Raji (cell line): ENCODE measurements around the gene NECAB3.

Experiments used
- POLR2A ChIP-seq: IDR thresholded peaks from 2 replicates; pipeline ENCODE4 v1.6.1; 2011; ENCODE audit warnings: low read depth, low read length, control low read depth; ENCODE audit not compliant: insufficient read depth

The NECAB3 gene

GRCh38 chr20:33664085-33664761, 10.0 kb downstream of the NECAB3 start:
- TF ChIP-seq POLR2A = no peak

DNA sequence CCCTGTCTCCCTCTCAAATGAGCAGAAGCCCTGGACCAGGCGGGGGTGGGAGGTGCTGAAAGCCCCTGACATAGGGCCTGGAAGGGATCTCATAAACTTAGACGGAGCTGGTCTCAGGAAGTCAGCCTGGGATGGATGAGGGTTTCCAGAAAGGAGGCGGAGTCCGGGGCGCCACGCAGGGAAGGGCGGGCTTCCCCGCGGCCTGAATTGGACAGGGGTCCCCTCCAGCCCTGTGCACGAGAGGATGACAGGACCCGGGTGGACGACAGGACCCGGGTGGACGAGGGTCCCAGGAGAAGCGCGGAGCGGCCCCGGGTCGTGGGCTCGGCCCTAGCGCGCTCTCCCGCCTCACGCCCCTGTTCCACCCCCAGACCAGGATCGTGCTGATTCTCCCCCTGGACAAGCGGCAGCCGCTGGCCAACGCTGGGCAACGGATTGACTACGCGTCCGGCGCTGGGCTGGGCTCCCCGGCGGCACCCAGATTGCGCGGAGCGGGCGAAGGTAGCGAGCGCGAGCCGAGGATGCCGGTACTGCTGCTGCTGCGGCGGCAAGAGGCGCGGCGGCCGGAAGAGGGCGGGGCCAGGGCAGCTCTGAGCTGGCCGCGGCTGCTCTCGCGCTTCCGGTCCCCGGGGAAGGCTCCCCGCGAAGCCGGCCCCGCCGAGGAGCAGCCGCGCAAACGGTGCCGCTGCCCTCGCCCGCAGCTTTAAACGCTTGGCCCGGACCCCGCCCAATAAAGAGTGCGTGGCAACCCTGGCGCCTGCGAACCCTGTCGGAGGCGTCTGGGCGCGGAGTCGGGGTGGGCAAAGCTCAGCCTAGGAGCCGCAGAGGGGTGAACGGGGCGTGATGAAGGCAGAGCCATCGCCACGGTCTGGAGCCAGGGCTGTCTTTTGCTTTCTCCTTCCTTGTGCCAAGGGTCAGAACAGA, 10.8 kb downstream of the NECAB3 start:
- TF ChIP-seq POLR2A = peak; percentile 86

GRCh38 chr20:33662172-33662571, 12.1 kb downstream of the NECAB3 start, which contains the start of gene C20orf144:
C20orf144 (plus strand) TSS chr20:33662327; CDS start chr20:33662346, 19 bp downstream.
- no peak for TF ChIP-seq POLR2A

- TF ChIP-seq POLR2A = no peak
These were observed 13.6 kb downstream of the NECAB3 start for GRCh38 chr20:33660685-33661058.

- TF ChIP-seq POLR2A = no peak
These were observed 14.1 kb downstream of the NECAB3 start for GRCh38 chr20:33660035-33660684.

GRCh38 chr20:33659341-33660034, 14.7 kb downstream of the NECAB3 start:
- no peak for TF ChIP-seq POLR2A

DNA sequence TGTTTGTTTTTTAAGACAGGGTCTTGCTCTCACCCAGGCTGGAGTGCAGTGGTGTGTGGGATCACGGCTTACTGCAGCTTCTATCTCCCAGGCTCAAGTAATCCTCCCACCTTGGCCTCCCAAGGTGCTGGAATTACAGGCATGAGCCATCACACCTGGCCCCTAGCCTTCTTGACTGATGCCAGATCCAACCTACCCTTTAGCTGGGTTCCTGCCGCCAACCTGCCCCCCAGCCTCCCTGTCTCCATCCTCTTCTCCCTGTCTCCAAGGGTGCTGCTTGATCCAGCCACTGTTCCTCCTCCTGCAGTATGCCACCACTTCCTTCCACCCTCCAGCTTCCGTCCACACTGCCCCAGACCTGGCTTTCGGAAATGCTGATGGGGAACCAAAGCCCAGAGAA, 15.3 kb downstream of the NECAB3 start:
- TF ChIP-seq POLR2A = no peak

- no peak for TF ChIP-seq POLR2A
These were observed 15.7 kb downstream of the NECAB3 start for GRCh38 chr20:33658510-33658909.

DNA sequence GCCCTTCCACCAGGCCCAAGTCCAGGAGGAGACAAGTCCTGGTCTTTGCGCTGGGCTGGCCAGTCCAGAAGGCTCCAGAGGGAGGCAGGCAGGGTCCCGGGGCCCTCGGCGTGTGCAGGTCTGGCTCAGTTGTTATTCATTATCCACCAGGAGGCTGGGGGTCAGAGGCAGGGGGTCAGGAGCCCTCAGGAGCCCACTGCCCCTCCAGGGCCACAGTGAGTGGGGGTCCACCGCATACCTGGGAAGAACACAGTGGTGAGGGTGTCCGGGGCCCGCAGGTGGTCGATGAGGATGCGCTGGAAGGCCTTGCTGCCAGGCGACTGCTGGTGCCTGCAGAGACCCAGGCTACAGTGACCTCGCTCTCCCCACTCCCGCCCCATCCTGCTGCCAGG, 16.5 kb downstream of the NECAB3 start:
- no peak for TF ChIP-seq POLR2A

GRCh38 chr20:33656783-33657703, 17.2 kb downstream of the NECAB3 start:
- no peak for TF ChIP-seq POLR2A

DNA sequence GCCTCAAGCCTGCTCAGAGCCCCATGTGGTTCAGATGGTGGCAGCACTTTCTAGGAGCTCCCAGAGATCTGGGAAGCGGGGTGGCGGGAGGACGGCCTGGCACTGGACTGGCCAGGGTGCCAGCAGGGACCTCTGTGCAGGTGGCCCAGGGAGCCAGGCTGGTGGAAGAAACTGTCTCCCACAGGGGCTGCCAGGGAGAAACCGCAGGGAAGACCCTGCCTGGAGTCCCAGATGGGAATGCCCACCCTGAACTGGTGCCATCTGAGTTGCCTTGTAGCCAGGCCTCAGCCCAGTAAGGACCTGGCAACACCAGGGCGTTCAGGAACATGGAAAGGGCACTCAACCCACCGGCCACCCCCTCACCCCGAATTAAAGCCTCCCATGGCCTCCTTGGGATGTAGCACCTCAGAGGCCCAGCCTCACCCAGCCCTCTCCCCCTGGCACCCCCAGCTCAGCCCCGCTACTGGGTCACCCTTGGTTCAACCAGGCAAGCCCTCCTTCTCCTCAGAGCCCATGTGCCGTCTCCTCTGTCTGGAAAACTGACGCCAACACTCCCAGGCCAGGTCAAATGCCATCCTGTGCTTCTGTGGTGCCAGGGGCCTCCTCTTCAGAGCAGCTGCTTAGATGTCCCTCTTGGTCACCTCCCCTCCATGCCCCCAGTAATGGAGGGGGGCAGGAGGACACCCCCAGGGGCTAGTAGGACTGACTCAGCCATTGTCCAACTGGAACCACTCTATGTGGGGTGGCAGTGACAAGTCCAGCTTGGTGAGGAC, 18.0 kb downstream of the NECAB3 start:
- no peak for TF ChIP-seq POLR2A

DNA sequence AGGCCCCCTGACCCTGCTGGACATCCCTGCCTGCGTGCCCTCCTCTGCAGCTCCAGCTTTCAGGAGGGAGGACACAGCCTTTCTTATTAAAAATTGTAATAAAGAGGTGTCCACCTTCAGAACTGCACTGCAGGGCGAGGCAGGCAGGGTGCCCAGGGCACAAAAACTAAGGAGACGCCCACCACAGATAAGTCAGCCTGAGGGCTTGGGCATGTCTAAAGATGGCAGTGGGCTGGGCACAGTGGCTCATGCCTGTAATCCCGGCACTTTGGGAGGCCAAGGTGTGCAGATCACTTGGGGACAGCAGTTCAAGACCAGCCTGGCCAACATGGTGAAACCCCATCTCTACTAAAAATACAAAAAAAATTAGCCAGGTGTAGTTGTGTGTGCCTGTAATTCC, 19.1 kb downstream of the NECAB3 start:
- no peak for TF ChIP-seq POLR2A

DNA sequence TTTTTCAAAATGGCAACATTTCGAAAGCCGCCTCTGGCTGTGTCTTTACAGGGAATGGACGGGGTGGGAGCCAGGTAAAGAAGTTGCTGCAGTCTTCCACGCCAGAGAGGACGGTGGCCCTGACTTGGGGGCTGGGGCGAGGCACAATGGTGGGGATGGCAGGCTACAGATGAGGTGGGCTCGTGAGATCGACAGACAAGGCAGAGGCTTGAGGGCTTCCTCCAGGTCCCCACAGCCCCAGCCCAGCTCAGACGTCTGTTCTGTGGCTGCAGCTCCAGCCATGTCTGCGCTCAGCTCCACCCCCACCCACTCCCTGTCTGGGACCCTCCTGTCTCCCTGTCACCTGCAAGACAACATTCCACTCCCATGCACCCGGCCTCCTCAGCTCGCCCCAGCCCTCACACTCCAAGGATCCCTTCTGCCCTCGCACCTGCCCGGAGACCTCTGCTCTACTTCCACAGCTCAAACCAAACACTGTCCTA, 19.5 kb downstream of the NECAB3 start:
- TF ChIP-seq POLR2A = no peak
